Adrenal gland (tissue), 5 donors: ENCODE data around the gene MVB12B.

Experiments
- CTCF ChIP-seq, 6 experiments: fragments of 450-650 bp in 4 of 6; fragments of 200-600 bp in 2 of 6; sonication (generic) in 1 of 6; IDR thresholded peaks; 1 replicate in 5 of 6; 2 replicates in 1 of 6; pipeline versions ENCODE4 v1.5.1 to v1.8.0; 2016 to 2021; ENCODE audit warnings: antibody characterized with exemption in 6 of 6, mild to moderate bottlenecking in 2 of 6, moderate library complexity in 1 of 6
- POLR2A ChIP-seq, 2 donors: fragments of 450-650 bp; IDR thresholded peaks; one replicate each; pipeline ENCODE4 v1.6.1; 2017; ENCODE audit warnings: antibody characterized with exemption in 2 of 2, mild to moderate bottlenecking in 2 of 2, moderate library complexity in 1 of 2
- donor health status: DM: no; HTN: no; CAD: no.

- TF ChIP-seq CTCF (IDR thresholded peaks at IDR 0.05): no peak
- no peak for TF ChIP-seq POLR2A (IDR thresholded peaks at IDR 0.05)
Observed at GRCh38 chr9:126543490-126543889, 216.9 kb downstream of the MVB12B start.
